Activated B cell treated with CpG ODN at 0.5 μM for 24 hours (primary cell): ENCODE measurements around the gene CFAP221. TPM values are rescaled to one million over a fixed set of nuclear protein-coding genes. Genes with fewer than 3 reads are reported as not detected.

Experiments used
- ATAC-seq: fragments of 200-7000 bp; cut with Tn5 transposase; one replicate; pipeline ENCODE4 v1.10.0; 2021; ENCODE audit warnings: low read depth, mild to moderate bottlenecking, moderate library complexity
- CTCF ChIA-PET: fragments of 350-600 bp; sonication (Branson Sonifier 250); formaldehyde crosslinking; loops from one replicate; lab custom pipeline; 2021; ENCODE audit warnings: antibody characterized with exemption; lab: Charles Lee
- POLR2A ChIA-PET: fragments of 350-600 bp; sonication (Branson Sonifier 250); formaldehyde crosslinking; loops from one replicate; lab custom pipeline; 2021; ENCODE audit warnings: antibody characterized with exemption; lab: Charles Lee
- DNase-seq: peaks from one replicate; pipeline ENCODE4 v3.0.0; 2022
- H3K27ac Mint-ChIP-seq: one replicate; pipeline ENCODE4 v1.8.0; 2020; ENCODE audit warnings: mixed read lengths
- H3K27me3 Mint-ChIP-seq: one replicate; pipeline ENCODE4 v1.8.0; 2021; ENCODE audit warnings: mixed read lengths
- H3K36me3 Mint-ChIP-seq: one replicate; pipeline ENCODE4 v1.8.0; 2021; ENCODE audit warnings: low read depth, mixed read lengths
- H3K4me1 Mint-ChIP-seq: one replicate; pipeline ENCODE4 v1.8.0; 2021; ENCODE audit warnings: mixed read lengths
- H3K4me3 Mint-ChIP-seq: one replicate; pipeline ENCODE4 v1.8.0; 2020; ENCODE audit warnings: mild to moderate bottlenecking, mixed read lengths
- H3K9me3 Mint-ChIP-seq: one replicate; pipeline ENCODE4 v1.8.0; 2020; ENCODE audit warnings: mixed read lengths
- intact Hi-C: fragments of 100-400 bp; cut with micrococcal nuclease; formaldehyde crosslinking; loops from one replicate; pipeline ENCODE4 v1.15.1; 2024
- total RNA-seq: library from RNA; stranded (reverse); gene quantifications from 2 replicates; pipeline ENCODE4 v1.2.3, GENCODE V29; 2022
- TF ChIP-seq, protein P1 (sequence below): fragments of 200-600 bp; IDR thresholded peaks from one replicate; pipeline ENCODE4 v1.8.0; 2022; ENCODE audit warnings: antibody characterized with exemption, mild to moderate bottlenecking

Gene CFAP221
- total RNA-seq = not detected in 2 replicates

DNA sequence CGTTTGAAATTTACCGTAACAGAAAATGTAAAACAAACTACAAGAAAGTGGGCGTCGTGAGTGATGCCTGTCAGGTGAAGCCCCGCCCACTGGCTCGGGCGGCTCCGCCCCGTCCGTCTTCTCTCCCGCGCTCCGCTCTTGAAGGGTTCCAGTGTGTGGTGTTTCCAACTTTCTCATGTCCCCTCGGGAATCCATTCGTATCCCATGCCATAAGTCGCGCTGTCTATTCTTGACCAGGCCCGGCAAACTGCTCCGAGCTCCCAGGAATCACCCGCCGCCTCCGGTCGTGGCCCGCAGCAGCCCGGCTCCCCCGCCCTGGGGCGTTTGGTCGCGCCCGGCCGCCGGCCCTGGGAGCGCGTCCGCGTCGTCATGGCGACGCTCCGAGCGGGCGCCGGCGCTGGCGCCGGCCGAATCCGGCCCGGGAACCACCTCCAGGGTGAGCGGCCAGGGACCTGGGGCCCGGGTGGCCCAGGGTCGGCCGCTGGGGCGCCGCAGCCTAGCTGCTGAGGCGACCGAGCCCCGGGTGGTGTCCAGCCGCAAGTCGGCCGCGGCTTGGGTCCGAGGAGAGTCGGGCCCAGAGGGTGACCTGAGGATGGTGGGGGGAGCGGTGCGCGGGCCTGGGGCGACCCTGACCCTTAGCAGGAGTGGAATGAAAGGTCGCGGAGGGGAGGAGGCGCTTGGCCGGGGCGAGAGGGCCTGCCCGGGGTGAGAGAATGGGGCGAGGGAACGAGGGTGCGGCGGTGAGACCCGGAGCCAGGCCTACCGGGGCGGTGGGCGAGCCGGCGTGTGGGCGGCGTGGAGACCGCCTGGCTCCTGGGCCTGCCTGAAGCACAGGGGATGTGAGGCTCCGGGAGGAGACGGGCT is at the start of gene CFAP221:
Gene CFAP221 (plus strand): TSS at position 375 of the 864 bp plus-strand sequence. CDS start 1,683 bp downstream, outside the sequence.
- POLR2A ChIA-PET = no interaction called here
- H3K27me3 Mint-ChIP-seq = peaks cover 42% of the 10 kb centered on the region
- peak; percentile 16 for DNase-seq
- H3K4me1 Mint-ChIP-seq = peaks cover 9% of the 10 kb centered on the region
- intact Hi-C loops = no loop called here
- no peaks in the 10 kb centered on the region for H3K9me3 Mint-ChIP-seq
- TF ChIP-seq, protein P1, sequence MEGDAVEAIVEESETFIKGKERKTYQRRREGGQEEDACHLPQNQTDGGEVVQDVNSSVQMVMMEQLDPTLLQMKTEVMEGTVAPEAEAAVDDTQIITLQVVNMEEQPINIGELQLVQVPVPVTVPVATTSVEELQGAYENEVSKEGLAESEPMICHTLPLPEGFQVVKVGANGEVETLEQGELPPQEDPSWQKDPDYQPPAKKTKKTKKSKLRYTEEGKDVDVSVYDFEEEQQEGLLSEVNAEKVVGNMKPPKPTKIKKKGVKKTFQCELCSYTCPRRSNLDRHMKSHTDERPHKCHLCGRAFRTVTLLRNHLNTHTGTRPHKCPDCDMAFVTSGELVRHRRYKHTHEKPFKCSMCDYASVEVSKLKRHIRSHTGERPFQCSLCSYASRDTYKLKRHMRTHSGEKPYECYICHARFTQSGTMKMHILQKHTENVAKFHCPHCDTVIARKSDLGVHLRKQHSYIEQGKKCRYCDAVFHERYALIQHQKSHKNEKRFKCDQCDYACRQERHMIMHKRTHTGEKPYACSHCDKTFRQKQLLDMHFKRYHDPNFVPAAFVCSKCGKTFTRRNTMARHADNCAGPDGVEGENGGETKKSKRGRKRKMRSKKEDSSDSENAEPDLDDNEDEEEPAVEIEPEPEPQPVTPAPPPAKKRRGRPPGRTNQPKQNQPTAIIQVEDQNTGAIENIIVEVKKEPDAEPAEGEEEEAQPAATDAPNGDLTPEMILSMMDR = no peak
- peak; percentile 65 for ATAC-seq
- peak within 1 kb of the TSS; percentile 68 for H3K4me3 Mint-ChIP-seq
- CTCF ChIA-PET = no interaction called here
- no peak within 1 kb of the TSS for H3K27ac Mint-ChIP-seq
- no peaks in the 10 kb centered on the region for H3K36me3 Mint-ChIP-seq

DNA sequence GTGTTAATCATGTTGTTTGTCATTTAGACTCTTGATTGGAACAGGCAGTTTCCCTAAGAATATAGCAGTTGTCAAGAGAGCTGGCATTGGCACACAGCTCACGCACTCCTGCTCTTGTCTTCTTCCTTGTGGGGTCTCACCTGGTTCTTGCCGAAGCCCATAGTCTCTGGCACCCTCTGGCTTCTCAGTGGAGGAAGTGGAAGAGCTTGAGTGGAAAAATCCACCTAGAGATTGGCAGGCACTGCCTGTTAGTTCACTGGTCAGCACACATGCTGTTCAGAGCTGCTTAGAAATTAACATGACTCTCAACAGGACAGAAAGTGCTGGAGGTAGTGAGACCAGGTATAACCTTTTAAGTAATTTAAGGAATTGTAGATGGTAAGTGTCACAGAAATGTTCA is 48.3 kb upstream of the CFAP221 start:
- ATAC-seq = no peak
- peaks cover 23% of the 10 kb centered on the region for H3K9me3 Mint-ChIP-seq
- ChIA-PET CTCF (no interaction called here), POLR2A (no interaction called here)
- no peaks in the 10 kb centered on the region for H3K4me1 Mint-ChIP-seq
- H3K4me3 Mint-ChIP-seq = no peak overlapping the region
- no peaks in the 10 kb centered on the region for H3K36me3 Mint-ChIP-seq
- DNase-seq = no peak
- no peak overlapping the region for H3K27ac Mint-ChIP-seq
- TF ChIP-seq, protein P1 = no peak
- intact Hi-C loops = no loop called here
- peaks cover 33% of the 10 kb centered on the region for H3K27me3 Mint-ChIP-seq

DNA sequence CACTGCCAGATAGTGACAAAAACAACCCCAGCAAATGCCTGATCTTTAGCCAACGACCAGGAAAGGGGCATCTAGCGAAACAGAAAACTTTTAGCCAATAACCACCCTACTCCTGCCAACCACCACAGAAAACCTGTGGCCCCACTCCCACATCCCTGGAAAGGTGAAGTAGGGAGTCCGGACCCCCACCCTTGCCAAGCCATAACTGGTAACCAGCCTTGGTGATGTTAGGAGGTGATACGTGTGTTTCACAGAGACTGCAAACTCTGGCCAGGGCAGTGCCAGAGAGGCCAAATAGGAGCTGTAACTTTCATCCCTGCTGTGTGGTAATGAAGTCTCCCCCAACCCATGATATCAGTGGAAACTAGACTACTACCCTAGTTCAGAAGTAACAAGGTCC is 47.6 kb upstream of the CFAP221 start:
- peaks cover 38% of the 10 kb centered on the region for H3K27me3 Mint-ChIP-seq
- TF ChIP-seq, protein P1 = no peak

DNA sequence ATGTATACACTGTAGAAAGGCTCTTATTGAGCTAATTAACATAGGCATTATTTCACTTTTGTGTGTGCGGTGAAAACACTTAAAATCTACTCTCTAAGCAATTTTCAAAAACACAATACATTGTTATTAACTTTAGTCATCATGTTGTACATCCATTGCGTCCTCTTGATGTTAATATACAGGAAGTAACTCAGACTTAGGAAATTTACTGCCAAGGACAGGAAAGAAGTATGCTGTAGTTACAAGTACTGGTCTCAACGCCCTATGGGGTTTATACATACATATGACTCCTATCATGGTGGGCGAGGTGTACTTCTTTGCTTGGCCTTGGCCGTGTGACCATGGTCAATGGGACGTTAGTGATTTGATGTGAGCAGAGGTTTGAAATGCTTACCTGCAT is 35.5 kb upstream of the CFAP221 start:
- intact Hi-C loops = no loop called here
- ChIA-PET POLR2A (no interaction called here), CTCF (no interaction called here)
- Mint-ChIP-seq H3K4me1 (no peaks in the 10 kb centered on the region), H3K36me3 (no peaks in the 10 kb centered on the region), H3K27ac (no peak overlapping the region), H3K9me3 (no peaks in the 10 kb centered on the region), H3K4me3 (no peak overlapping the region), H3K27me3 (peaks cover 6% of the 10 kb centered on the region)
- ATAC-seq (no peak), DNase-seq (no peak)
- TF ChIP-seq, protein P1 = no peak

More for the DNA sequence above, 47.6 kb upstream of the CFAP221 start:
- Mint-ChIP-seq H3K36me3 (no peaks in the 10 kb centered on the region), H3K4me1 (no peaks in the 10 kb centered on the region), H3K9me3 (peaks cover 28% of the 10 kb centered on the region), H3K4me3 (no peak overlapping the region), H3K27ac (no peak overlapping the region)
- DNase-seq (no peak), ATAC-seq (no peak)
- intact Hi-C loops = no loop called here
- CTCF ChIA-PET = no interaction called here
- POLR2A ChIA-PET = no interaction called here

DNA sequence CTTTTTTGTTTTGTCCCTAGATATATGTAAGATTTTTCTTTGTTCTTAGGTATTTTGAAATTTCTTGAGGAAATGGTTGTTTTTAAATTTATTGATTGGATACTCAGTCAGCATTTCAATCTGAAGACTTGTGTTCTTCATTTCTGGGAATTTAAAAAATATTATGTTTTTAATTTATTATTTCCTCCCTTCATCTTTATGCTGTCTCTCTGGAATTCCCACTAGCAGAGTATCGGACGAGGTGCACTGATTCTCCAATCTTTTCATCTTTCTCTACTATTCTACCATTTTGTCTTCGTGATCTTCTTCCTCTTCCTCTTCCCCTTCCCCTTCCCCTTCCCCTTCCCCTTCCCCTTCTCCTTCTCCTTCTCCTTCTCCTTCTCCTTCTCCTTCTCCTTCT is 32.3 kb upstream of the CFAP221 start:
- H3K9me3 Mint-ChIP-seq = no peaks in the 10 kb centered on the region
- intact Hi-C loops = no loop called here
- ATAC-seq (no peak), DNase-seq (no peak)
- TF ChIP-seq, protein P1 = no peak
- no peak overlapping the region for H3K27ac Mint-ChIP-seq
- no peak overlapping the region for H3K4me3 Mint-ChIP-seq
- no peaks in the 10 kb centered on the region for H3K4me1 Mint-ChIP-seq
- POLR2A ChIA-PET = no interaction called here
- H3K27me3 Mint-ChIP-seq = peaks cover 17% of the 10 kb centered on the region
- CTCF ChIA-PET = no interaction called here
- H3K36me3 Mint-ChIP-seq = no peaks in the 10 kb centered on the region
